PC-3 (cell line): ENCODE data around the gene CACUL1. TPM values are rescaled to one million over a fixed set of nuclear protein-coding genes. Genes with fewer than 3 reads are reported as not detected.

Experiments
- ATAC-seq: fragments of 200-7000 bp; cut with Tn5 transposase; 2 replicates; pipeline ENCODE4 v1.9.1; 2020; ENCODE audit warnings: mild to moderate bottlenecking, moderate library complexity
- BruUV-seq: library from RNA; stranded (reverse); fragments of 400-500 nt; replicated peaks from 2 replicates; lab custom pipeline; 2021; lab: Mats Ljungman, UMichigan
- CTCF ChIA-PET: fragments of 300-600 bp; sonication (Branson Sonifier 250); formaldehyde crosslinking; loops from one replicate; lab custom pipeline; 2022; ENCODE audit warnings: antibody characterized with exemption; lab: Charles Lee
- POLR2A ChIA-PET: fragments of 300-600 bp; sonication (Branson Sonifier 250); formaldehyde crosslinking; loops from one replicate; lab custom pipeline; 2022; ENCODE audit warnings: antibody characterized with exemption; ENCODE audit not compliant: unreplicated experiment; lab: Charles Lee
- DNase-seq: peaks from one replicate; pipeline ENCODE4 v3.0.0-alpha.2; 2015
- H2AFZ ChIP-seq: fragments of 300-600 bp; sonication (generic); 2 replicates; pipeline ENCODE4 v1.6.0; 2016; ENCODE audit warnings: antibody characterized with exemption, low read length
- H3F3A ChIP-seq: fragments of 300-600 bp; sonication (generic); one replicate; pipeline ENCODE4 v1.6.0; 2017; ENCODE audit warnings: antibody characterized with exemption, low read length, control low read depth, mild to moderate bottlenecking; ENCODE audit not compliant: unreplicated experiment
- H3K27ac ChIP-seq: fragments of 300-600 bp; sonication (generic); 2 replicates; pipeline ENCODE4 v1.5.1; 2016; ENCODE audit warnings: mild to moderate bottlenecking, low read length
- H3K27me3 ChIP-seq: fragments of 300-600 bp; sonication (generic); 2 replicates; pipeline ENCODE4 v1.6.1; 2016; ENCODE audit warnings: low read length, mixed read lengths
- H3K36me3 ChIP-seq: fragments of 300-600 bp; sonication (generic); 2 replicates; pipeline ENCODE4 v1.6.1; 2016; ENCODE audit warnings: low read depth, mixed run types, low read length, mixed read lengths
- H3K4me1 ChIP-seq: fragments of 300-600 bp; sonication (generic); 2 replicates; pipeline ENCODE4 v1.5.1; 2016; ENCODE audit warnings: low read length; ENCODE audit not compliant: insufficient read depth
- H3K4me2 ChIP-seq: fragments of 300-600 bp; sonication (generic); 2 replicates; pipeline ENCODE4 v1.6.0; 2016; ENCODE audit warnings: low read length
- H3K4me3 ChIP-seq: fragments of 300-600 bp; sonication (generic); 2 replicates; pipeline ENCODE4 v1.5.1; 2016; ENCODE audit warnings: mild to moderate bottlenecking, low read length, mixed read lengths
- H3K79me2 ChIP-seq: fragments of 300-600 bp; sonication (generic); 2 replicates; pipeline ENCODE4 v1.6.1; 2017; ENCODE audit warnings: low read length, mixed read lengths
- H3K9ac ChIP-seq: fragments of 300-600 bp; sonication (generic); 2 replicates; pipeline ENCODE4 v1.6.0; 2016; ENCODE audit warnings: mild to moderate bottlenecking, low read length
- H3K9me2 ChIP-seq: fragments of 300-600 bp; sonication (generic); replicated peaks from 2 replicates; pipeline ENCODE4 v1.6.1; 2016; ENCODE audit warnings: mixed run types, low read length, mixed read lengths
- H3K9me3 ChIP-seq: fragments of 300-600 bp; sonication (generic); 2 replicates; pipeline ENCODE4 v1.6.1; 2016; ENCODE audit warnings: low read length, mixed read lengths
- H4K20me1 ChIP-seq: fragments of 300-600 bp; sonication (generic); 2 replicates; pipeline ENCODE4 v1.6.1; 2016; ENCODE audit warnings: low read length, mixed read lengths
- EZH2 ChIP-seq: fragments of 300-600 bp; sonication (generic); IDR thresholded peaks from one replicate; pipeline ENCODE4 v1.6.1; 2017; ENCODE audit warnings: antibody characterized with exemption, mild to moderate bottlenecking, low read length; ENCODE audit not compliant: unreplicated experiment
- EZH2phosphoT487 ChIP-seq: fragments of 300-600 bp; sonication (generic); IDR thresholded peaks from 2 replicates; pipeline ENCODE4 v1.6.1; 2018; ENCODE audit warnings: mild to moderate bottlenecking, antibody characterized with exemption, low read length, borderline replicate concordance
- intact Hi-C: fragments of 100-400 bp; cut with micrococcal nuclease; formaldehyde crosslinking; loops from 2 replicates; pipeline ENCODE4 v1.9.0; 2023
- total RNA-seq: library from RNA; depleted of rRNA; stranded (reverse); fragments of >200 nt; gene quantifications from 2 replicates; pipeline ENCODE4 v1.2.3, GENCODE V29; 2014
- TF ChIP-seq, protein P1 (sequence below): fragments of 300-600 bp; sonication (generic); conservative IDR thresholded peaks from 2 replicates; pipeline ENCODE4 v1.5.1; 2017; ENCODE audit warnings: antibody characterized with exemption, low read depth, mild to moderate bottlenecking, low read length

Gene CACUL1
- total RNA-seq, 1 experiment from 2014 or later = 27.6 TPM

DNA sequence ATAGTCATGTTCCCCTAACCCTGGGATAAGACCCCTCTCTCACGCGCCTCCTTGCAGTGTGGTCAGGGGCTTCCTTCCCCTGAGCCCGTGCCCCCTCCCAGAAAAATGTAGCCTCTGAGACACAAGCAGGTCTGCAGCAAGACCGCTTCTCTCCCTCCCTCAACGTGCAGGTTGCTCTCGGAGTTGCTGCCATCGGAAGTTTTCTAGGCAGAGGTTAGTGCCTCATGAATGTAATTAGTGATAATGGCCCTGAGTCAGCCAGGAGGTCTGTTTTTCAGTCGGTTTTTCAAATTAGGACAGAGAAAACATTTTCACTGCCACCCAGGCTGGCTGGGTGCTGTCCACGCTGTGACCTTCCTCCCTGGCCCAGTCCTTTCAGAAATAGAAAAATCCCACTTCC, 116.1 kb downstream of the CACUL1 start:
- no peak for TF ChIP-seq EZH2phosphoT487
- TF ChIP-seq, protein P1, sequence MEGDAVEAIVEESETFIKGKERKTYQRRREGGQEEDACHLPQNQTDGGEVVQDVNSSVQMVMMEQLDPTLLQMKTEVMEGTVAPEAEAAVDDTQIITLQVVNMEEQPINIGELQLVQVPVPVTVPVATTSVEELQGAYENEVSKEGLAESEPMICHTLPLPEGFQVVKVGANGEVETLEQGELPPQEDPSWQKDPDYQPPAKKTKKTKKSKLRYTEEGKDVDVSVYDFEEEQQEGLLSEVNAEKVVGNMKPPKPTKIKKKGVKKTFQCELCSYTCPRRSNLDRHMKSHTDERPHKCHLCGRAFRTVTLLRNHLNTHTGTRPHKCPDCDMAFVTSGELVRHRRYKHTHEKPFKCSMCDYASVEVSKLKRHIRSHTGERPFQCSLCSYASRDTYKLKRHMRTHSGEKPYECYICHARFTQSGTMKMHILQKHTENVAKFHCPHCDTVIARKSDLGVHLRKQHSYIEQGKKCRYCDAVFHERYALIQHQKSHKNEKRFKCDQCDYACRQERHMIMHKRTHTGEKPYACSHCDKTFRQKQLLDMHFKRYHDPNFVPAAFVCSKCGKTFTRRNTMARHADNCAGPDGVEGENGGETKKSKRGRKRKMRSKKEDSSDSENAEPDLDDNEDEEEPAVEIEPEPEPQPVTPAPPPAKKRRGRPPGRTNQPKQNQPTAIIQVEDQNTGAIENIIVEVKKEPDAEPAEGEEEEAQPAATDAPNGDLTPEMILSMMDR = no peak
- Histone ChIP-seq H3K79me2 (no peaks in the 10 kb centered on the region), H3K4me2 (no peak overlapping the region), H3F3A (no peaks in the 10 kb centered on the region), H2AFZ (no peak overlapping the region), H3K36me3 (no peaks in the 10 kb centered on the region), H3K4me1 (no peaks in the 10 kb centered on the region), H3K4me3 (no peak overlapping the region), H3K27me3 (peaks cover 36% of the 10 kb centered on the region), H3K9ac (no peak overlapping the region), H3K9me3 (no peaks in the 10 kb centered on the region), H4K20me1 (no peaks in the 10 kb centered on the region), H3K9me2 (no peaks in the 10 kb centered on the region), H3K27ac (no peak overlapping the region)
- BruUV-seq = no TSS peak
- CTCF ChIA-PET = no interaction called here
- ATAC-seq (no peak), DNase-seq (no peak)
- intact Hi-C loops = no loop called here
- POLR2A ChIA-PET = no interaction called here

DNA sequence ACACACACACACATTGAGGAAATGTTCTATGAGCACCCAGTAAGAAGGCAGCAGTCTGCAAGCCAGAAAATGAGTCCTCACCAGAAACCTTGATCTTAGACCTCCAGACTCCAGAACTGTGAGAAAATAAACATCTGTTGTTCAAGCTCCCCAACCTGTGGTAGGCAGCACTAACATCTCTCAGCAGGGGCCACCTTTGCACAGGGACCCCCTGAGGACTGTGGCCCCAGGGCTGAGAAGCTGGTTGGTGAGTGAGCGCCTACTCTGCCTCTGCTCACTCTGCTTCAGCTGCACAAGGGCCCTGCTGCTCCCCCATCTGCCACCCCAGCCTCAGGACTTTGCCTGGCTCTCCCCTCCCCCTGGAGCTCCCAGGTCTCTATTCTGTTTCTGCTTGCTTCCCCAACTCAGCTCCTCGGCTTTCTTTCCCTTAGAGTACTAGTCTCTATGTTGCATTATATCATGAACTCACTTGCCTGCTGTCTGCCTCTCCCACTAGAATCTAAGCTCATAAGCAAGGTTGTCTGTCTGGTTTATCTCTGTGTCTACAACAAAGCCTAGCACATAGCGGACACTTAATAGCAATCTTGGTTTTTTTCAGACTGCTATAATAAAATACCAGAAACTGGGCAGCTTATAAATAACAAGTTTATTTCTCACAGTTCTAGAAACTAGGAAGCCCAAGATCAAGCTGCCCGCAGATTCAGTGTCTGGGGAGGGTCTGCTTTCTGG, 118.9 kb downstream of the CACUL1 start:
- H3K4me2 ChIP-seq = no peak overlapping the region
- no peak overlapping the region for H3K4me3 ChIP-seq
- ChIA-PET POLR2A (no interaction called here), CTCF (no interaction called here)
- intact Hi-C loops = no loop called here
- no peaks in the 10 kb centered on the region for H3K9me3 ChIP-seq
- TF ChIP-seq, protein P1 = no peak
- TF ChIP-seq EZH2 = no peak
- no peak for TF ChIP-seq EZH2phosphoT487
- H2AFZ ChIP-seq = no peak overlapping the region
- H4K20me1 ChIP-seq = no peaks in the 10 kb centered on the region
- no peaks in the 10 kb centered on the region for H3K4me1 ChIP-seq
- H3K27ac ChIP-seq = no peak overlapping the region
- no TSS peak for BruUV-seq
- H3K27me3 ChIP-seq = peaks cover 32% of the 10 kb centered on the region; the same call in 1 of the 2 replicates
- no peaks in the 10 kb centered on the region for H3K36me3 ChIP-seq
- H3K9me2 ChIP-seq = no peaks in the 10 kb centered on the region
- DNase-seq (no peak), ATAC-seq (no peak)
- no peak overlapping the region for H3K9ac ChIP-seq
- H3K79me2 ChIP-seq = no peaks in the 10 kb centered on the region
- H3F3A ChIP-seq = no peaks in the 10 kb centered on the region

DNA sequence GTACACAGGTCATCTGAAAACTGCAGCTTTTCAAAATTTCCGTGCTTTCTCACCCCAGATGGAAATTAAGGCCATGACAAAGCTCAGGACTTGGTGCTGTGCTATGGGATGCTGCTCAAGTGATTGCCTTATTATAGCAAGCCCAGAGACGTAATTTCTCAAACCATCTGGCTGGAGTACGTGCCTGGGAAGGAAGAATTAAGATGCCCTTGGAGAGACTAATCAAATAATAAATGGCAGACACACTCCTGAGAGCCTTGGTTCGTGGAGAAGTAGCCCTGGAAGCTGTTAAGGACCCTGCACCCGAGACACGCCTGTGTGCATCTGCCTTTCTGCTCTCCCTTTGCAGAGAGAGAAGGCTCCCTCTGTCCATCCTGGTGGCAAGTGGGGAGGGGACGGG, 121.0 kb downstream of the CACUL1 start:
- H3F3A ChIP-seq = no peaks in the 10 kb centered on the region
- H3K79me2 ChIP-seq = no peaks in the 10 kb centered on the region
- no peak overlapping the region for H3K4me2 ChIP-seq
- intact Hi-C loops = no loop called here
- H3K4me1 ChIP-seq = no peaks in the 10 kb centered on the region
- TF ChIP-seq EZH2phosphoT487 (no peak), EZH2 (no peak)
- TF ChIP-seq, protein P1 = no peak
- H3K4me3 ChIP-seq = no peak overlapping the region
- H2AFZ ChIP-seq = no peak overlapping the region
- no peaks in the 10 kb centered on the region for H3K36me3 ChIP-seq
- peaks cover 41% of the 10 kb centered on the region; the same call in 1 of the 2 replicates for H3K27me3 ChIP-seq
- H3K9ac ChIP-seq = no peak overlapping the region
- POLR2A ChIA-PET = no interaction called here
- no TSS peak for BruUV-seq
- no peaks in the 10 kb centered on the region for H3K9me3 ChIP-seq
- CTCF ChIA-PET = no interaction called here
- H4K20me1 ChIP-seq = no peaks in the 10 kb centered on the region
- ATAC-seq (no peak), DNase-seq (no peak)
- no peak overlapping the region for H3K27ac ChIP-seq
- H3K9me2 ChIP-seq = no peaks in the 10 kb centered on the region
